Measurements from ENCODE around the gene NDST1.
"Not testable (repeated sequence)": the region's sequence is repeated elsewhere in the genome, so short reads cannot be mapped to it uniquely, and the experiment has no call there.

Gene NDST1

DNA sequence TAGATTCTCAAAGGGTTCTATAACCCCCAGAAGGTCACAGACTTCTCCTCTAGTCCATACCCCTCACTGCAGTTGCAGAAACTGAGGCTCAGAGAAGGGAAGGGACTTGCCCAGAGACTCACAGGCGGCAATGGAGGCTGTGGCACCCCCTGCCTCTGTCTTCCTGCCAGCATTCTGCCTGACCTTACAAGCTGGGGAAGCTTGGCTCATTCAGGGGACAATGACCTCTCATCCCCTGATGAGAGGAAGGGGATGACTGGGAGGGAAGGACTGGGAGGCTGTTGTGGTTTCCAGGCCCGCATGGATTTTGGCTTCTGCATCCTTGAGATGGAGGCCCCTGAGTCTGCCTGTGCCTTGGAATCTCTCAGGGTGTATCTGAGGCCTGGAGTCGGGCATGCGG, 897 bp downstream of the NDST1 start:
- DNase-seq = no peak

DNA sequence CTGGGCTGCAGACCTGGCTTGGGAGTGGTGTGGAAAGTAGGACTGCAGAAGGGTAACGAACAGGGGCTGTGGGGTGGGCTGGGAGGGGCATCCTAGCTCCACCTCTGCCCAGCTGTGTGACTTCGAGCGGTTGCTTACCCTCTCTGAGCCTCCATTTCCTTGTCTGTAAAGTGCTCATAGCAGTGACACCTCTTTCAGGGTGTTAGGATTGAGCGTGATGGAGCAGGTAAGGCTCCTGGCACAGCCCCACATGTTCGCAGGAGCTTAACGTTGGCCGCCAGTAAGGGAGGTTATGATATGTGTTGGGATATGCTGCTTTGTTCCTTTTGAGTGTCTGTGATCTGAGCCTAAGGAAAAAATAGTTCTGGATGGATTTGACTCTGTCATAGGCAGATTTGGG, 2.1 kb downstream of the NDST1 start:
- DNase-seq = no peak

- DNase-seq = peak; percentile 70
These were observed 2.7 kb downstream of the NDST1 start for GRCh38 chr5:150510460-150511263.

DNA sequence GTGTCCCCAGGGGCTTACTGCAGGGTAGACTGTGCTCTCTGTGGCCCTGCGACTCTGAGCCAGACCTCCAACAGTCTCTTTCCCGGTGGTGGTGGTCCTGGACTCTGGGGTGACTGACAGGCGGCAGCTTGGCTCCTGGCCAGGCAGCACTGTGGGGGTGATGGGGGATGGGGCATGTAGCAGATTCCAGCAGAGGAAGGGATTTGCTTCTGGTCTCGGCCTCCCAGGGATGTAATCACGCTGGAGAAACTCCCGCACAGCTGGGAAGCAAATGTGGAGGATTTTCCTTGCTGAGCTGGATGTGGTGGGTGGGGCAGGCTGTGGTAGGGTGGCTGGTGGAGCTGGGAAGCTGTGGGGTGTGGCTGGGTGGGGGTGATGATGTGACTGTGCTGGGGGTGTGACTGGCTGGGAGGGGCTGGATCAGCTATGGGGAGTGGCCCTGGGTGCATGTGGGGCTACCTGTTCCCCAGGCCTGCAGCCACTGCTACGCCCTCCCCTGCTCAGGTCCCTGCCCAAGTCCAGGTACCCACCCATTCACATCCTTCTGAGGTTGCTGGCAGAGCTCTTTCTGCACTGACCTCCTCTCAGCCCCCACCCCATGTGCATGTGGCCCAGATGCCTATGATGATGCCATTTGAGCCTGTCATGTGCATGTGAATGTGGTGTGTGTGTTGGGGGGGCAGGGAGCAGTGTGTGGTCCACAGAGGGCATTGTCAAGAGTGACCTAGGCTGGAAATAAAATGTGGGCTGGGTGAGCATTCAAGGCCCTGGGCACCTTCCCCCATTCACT, 3.8 kb downstream of the NDST1 start:
- peak; percentile 95 for DNase-seq

DNA sequence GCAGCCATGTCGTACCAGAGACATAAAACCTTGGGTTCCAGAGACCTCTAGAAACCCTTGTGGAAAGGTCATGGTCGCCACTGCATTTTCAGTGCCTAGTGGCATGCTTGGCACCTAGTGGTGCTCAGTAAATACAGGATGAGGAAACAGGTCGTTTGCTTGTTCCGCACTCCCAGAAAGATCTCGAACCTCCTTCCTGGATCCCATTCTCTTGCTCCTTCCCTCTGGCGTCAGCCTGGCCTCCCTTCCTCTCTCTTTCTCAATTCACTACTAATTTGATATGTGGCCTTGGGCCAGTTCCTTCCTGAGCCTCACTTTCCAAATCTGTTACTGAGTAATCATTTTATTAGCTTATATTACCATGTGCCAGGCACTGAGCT, 4.4 kb downstream of the NDST1 start:
- DNase-seq = no peak

DNA sequence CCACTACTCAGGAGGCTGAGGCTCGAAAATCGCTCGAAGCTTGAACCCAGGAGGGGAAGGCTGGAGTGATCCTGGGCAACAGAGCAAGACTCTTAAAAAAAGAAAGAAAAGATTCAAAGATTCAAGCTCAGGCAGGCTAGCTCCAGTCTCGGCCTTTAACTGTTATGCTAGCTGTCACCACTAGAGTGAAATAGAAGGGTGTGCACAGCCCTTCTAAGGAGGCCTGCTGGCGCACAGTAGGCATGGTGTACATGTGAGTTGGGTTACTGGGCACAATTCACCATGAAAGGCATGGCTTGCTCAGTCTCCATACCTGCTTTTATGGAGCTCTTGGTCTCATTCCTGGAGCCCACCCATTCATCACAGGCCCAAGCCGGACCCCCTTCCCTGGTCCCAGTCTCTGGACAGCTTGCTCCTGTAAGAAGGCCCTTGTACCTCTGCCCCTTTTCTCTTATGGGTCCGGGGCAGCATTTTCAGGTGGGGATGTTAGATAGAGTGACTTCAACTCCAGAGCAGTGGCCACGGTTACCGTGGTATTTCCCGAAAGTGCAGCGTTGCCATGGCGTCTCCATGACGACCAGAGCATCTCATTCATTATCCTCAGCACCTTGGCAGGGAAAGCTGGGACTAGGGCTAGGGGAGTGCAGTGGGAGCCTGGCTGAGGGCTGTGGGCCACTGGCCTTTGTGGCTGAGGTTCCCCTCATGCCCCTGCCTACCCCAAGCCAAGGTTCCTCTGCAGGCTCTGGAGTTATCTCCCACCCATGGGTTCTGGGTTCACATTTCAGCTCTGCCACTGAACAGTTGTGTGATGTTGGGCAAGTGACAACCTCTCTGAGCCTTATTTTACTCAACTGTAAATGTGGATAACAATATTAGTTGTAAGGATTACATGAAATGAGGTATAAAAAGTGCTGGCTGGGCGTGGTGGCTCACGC, 5.7 kb downstream of the NDST1 start:
- DNase-seq = no peak

DNA sequence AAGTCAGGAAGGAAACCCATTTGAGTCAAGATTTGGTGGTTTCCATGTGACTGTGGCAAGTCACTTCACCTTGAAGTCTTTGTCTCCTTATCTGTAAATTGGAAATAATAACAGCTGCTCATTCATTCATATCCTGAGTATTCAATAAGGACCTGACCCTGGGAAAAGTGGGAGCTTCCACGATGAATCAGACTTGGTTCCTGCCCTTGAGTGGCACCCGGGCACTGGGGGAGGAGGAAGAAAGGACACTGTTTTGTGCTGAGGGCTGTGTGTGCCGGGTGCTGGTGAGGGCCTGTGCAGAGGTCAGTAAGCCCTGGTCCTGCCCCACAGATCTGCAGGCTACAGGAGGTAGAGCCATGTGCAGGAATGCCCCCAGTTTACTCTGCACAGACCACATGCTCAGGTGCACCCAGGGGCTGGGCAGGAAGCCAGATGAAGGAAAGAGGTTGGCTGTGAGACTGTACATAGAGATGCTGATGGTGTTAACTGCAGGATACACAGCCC, 6.8 kb downstream of the NDST1 start:
- peak; percentile 56 for DNase-seq

DNA sequence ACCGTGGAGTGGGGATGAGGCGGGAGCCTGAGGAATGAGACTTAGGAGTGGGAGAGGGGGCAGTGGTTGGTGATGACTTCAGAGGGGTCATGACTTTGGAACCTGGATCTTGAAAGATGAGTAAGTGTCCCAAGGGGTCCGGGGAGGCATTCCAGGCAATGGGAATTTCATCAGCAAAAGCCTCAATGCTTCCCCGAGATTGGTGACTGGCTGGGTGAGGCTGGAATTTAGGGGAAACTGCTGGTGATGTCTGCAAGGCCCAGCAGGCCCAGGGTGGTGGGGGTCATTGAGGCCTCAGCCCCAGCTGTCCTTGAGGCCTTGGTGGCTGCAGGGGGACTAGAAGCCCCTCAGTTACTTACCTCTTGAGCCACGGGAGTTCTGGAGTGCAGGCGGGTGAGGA, 7.5 kb downstream of the NDST1 start:
- DNase-seq = peak; percentile 96

GRCh38 chr5:150516011-150516410, 8.1 kb downstream of the NDST1 start:
- peak; percentile 73 for DNase-seq

DNA sequence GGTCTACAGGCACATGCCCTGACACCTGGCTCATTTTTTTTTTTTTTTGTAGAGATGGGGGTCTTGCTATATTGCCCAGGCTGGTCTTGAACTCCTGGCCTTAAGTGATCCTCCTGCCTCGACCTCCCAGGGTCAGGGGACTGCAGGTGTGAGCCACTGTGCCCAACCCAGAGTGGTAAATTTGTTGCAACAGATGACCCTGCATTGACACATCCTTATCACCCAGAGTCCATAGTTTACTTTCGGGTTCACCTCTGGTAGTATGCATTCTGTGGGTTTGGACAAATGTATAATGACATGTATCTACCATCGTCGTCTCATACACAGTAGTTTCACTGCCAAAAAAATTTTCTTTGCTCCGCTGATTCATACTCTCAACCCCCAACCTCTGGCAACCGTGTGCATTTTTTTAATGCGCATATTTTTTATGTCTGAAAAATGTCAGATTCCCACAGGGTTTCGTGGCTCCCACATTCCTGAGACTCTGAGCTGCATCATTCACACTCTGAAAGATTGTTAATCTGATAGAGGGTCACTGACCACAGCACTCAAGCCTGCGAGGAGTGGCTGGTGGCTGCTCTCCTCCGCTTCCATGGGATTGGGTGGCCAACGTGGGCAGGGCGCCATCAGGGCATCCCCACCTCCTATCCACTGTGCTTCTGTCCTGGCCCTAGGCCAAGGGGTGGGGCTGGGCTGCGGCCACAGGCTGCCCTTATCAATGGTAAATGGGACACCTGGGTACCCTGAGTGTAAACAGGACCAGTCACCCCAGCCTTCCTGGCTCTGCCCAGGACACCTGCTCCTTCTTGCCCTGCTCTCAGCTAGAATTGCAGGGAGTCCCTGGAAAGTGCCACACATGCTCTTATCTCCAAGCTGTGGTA, 9.6 kb downstream of the NDST1 start:
- peak; percentile 99 for DNase-seq

DNA sequence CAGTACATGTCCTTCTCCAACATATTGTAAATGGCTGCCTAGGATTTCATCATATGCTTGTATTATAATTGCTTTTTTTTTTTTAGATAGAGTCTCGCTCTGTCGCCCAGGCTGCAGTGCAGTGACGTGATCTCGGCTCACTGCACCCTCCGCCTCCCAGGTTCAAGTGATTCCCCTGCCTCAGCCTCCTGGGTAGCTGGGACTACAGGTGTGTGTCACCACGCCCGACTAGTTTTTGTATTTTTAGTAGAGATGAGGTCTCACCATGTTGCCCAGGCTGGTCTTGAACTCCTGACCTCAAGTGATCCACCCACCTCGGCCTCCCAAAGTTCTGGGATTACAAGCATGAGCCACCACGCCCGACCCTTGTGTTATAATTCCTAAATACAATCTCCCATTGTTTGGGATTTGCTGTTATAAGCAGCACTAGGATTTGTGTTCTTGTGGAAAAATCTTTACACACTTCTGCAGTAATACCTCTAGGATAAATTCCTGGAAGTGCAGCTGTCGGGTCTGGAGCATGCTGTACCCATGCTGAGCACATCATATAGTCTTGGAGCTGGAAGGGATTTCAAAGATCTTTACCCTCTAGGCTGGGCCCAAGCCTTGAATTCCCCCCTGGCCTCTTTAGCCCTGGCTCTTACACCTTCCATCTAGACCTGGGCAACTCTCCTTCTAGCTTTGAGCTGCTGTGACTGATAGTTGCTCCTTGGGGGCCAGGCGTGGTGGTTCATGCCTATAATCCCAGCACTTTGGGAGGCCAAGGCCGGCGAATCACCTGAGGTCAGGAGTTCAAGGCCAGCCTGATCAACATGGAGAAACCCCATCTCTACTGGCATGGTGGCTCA, 11.0 kb downstream of the NDST1 start:
- DNase-seq = not testable (repeated sequence)

DNA sequence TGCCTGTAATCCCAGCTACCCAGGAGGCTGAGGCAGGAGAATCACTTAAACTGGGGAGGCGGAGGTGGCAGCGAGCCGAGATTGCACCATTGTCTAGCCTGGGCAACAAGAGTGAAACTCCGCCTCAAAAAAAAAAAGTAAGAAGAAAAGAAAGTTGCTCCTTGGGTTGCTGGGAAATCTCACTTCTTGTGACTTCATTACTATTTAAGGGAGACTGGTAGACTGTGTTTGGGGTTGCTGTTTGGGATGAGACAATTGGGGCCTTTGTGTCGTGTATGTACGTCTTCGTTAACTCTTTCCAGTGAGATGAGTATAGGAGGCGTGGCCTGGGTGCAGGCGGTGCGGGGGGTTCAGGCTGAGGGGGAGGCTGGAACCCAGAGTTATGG, 11.6 kb downstream of the NDST1 start:
- no peak for DNase-seq

GRCh38 chr5:150519978-150520377, 12.0 kb downstream of the NDST1 start:
- DNase-seq = no peak

DNA sequence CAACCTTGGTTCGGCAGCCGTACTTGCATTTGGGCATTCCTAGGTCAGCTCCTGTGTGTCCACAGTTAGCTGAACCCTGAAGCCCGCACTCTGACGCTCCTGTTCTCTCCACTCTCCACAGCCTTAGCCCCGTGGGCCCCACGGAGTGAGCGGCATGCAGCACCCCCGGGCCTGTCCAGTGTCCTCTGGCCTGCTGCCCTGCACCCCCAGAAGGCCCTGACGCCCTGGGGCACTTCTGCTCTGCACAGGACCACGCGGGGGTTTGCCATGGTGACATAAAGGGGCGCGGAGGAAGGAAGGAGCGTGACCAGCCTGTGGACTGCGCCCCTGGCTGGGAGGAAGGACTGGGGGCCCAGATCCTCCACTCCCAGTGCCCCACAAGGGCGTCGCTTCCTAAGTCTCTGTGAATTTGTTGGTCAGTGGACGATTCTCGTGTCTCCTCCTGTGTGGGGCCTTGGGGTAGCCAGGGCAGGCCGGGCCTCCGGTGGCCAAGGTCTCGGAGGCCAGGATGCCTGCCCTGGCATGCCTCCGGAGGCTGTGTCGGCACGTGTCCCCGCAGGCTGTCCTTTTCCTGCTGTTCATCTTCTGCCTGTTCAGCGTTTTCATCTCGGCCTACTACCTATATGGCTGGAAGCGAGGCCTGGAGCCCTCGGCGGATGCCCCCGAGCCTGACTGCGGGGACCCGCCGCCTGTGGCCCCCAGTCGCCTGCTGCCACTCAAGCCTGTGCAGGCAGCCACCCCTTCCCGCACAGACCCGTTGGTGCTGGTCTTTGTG, 13.0 kb downstream of the NDST1 start:
- no peak for DNase-seq

DNA sequence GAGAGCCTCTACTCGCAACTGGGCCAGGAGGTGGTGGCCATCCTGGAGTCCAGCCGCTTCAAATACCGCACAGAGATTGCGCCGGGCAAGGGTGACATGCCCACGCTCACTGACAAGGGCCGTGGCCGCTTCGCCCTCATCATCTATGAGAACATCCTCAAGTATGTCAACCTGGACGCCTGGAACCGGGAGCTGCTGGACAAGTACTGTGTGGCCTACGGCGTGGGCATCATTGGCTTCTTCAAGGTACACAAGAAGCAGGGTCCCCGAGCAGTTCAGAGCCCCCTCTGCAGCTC, 13.5 kb downstream of the NDST1 start:
- DNase-seq = no peak

GRCh38 chr5:150521939-150522503, 14.1 kb downstream of the NDST1 start:
- no peak for DNase-seq

GRCh38 chr5:150522504-150523414, 14.8 kb downstream of the NDST1 start:
- no peak for DNase-seq

GRCh38 chr5:150523472-150524350, 15.8 kb downstream of the NDST1 start:
- DNase-seq = peak; percentile 75
